ENCODE data around the gene TBRG4. TPM values are rescaled to one million over a fixed set of nuclear protein-coding genes. Genes with fewer than 3 reads are reported as not detected.

The TBRG4 gene
- total RNA-seq, 6 experiments from 2014 or later: 53.8 to 68.1 (median 61.2) TPM

DNA sequence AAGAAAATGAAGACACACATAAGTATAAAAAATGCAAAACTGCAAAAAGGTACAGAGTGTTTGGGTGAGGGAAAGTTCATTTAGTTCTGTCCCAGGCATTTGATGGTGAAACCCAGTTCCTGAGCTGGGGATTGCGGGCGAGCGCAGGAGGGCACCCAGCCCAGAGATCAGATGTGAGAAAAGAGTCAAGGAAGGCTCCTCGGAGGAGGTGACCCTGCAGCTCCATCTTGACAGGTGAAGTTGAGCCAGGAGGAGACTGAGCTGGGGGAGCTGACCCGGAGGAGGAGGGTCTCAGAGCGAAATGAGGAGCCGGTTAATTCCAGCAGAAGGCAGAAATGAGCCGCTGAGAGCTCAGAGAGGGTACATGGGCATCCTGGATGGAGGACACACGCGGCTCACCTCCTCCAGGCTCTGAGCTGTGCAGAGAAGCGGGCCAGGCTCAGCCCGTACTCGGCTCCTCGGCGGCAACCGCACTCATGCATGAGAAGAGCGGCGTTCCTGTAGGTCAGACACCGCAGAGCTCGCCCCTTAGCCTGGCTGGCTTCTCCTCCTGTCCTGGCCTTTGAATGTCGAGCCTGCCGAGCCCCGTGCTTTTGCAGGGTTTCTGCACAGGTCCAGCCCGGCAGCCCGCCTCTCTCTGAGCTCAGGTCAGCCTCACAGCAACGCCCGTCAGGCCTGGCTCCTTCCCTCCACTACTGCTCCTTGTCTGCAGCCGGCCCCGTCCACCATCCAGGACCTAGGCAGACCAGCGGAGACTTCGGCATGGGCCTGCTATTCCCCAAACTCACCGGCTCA, 36.6 kb upstream of the TBRG4 start:
- Mint-ChIP-seq H3K4me1 (ENCODE audit: low read depth) (peaks cover 8% of the 10 kb centered on the region), H3K27me3 (ENCODE audit: insufficient read depth) (peaks cover 48% of the 10 kb centered on the region), H3K9me3 (no peaks in the 10 kb centered on the region), H3K4me3 (no peak overlapping the region), H3K27ac (no peak overlapping the region), H3K36me3 (ENCODE audit: low read depth) (no peaks in the 10 kb centered on the region)
- DNase-seq: no peak
- TF ChIP-seq, protein P1, sequence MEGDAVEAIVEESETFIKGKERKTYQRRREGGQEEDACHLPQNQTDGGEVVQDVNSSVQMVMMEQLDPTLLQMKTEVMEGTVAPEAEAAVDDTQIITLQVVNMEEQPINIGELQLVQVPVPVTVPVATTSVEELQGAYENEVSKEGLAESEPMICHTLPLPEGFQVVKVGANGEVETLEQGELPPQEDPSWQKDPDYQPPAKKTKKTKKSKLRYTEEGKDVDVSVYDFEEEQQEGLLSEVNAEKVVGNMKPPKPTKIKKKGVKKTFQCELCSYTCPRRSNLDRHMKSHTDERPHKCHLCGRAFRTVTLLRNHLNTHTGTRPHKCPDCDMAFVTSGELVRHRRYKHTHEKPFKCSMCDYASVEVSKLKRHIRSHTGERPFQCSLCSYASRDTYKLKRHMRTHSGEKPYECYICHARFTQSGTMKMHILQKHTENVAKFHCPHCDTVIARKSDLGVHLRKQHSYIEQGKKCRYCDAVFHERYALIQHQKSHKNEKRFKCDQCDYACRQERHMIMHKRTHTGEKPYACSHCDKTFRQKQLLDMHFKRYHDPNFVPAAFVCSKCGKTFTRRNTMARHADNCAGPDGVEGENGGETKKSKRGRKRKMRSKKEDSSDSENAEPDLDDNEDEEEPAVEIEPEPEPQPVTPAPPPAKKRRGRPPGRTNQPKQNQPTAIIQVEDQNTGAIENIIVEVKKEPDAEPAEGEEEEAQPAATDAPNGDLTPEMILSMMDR (IDR thresholded peaks at IDR 0.05): no peak

DNA sequence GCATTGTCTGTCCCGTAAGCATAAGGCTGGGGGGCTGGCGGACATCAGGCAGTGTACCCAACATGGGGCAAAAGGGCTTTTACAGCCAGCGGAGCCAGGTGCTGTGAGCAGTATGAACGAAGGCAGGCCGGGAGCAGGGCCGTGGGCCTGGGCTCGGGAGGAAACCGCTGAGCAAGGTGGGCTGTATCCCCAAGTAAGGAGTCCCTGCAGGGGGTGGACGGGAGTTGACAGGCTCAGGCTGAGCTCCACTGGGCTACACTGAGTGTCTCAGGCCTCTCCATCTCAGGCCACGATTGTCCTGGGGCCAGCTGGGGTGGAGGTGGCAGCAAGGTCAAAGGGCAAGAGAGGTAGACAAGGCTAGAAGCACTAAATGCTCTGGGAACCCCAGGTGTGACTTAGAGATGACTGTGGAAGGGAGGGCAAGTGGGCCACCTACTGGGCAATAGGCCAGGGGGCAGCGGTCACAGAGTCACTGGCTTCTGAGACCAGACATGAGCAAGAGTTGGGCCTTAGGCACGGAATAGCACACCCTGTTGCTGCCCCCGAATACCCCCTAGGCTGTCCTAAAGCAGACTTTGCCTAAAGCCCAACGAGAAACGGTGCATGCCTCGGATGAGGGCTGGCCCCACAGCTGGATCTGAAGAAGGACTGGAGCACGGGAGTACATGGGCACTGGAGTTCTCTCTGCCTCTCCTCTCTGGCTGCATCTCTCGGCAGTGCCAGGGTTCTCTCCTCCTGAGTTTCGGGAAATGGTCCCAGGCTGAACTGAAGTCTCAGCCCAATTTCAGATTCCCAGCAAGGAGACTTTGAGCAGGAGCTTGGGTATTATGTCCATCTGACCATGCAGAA, 35.3 kb upstream of the TBRG4 start:
- DNase-seq: no peak
- H3K4me3 Mint-ChIP-seq: no peak overlapping the region
- H3K4me1 Mint-ChIP-seq (ENCODE audit: low read depth): peaks cover 8% of the 10 kb centered on the region
- TF ChIP-seq, protein P1 (IDR thresholded peaks at IDR 0.05): no peak
- no peaks in the 10 kb centered on the region for H3K36me3 Mint-ChIP-seq (ENCODE audit: low read depth)
- no peak overlapping the region for H3K27ac Mint-ChIP-seq
- peaks cover 40% of the 10 kb centered on the region for H3K27me3 Mint-ChIP-seq (ENCODE audit: insufficient read depth)
- no peaks in the 10 kb centered on the region for H3K9me3 Mint-ChIP-seq

DNA sequence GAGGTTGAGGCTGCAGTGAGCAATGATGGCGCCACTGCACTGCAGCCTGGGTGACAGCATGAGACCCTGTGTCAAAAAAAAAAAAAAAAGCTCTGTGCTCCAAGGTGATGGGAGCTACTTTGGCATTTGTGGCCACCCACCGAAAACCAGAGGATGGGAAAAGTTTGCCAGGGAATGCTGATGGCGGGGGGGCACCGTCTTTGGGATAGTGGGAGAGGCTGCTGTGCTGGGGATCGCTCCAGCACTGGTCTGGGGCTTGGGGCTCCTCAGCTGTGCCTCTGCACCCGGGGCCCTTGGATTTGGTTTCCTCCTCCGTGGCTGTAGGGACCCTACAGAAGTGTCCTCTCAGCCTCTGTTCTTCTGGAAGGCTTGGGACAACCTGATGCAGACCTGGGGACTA, 34.4 kb upstream of the TBRG4 start:
- TF ChIP-seq, protein P1 (IDR thresholded peaks at IDR 0.05): no peak
- H3K9me3 Mint-ChIP-seq: no peaks in the 10 kb centered on the region
- no peak overlapping the region for H3K27ac Mint-ChIP-seq
- no peak overlapping the region for H3K4me3 Mint-ChIP-seq
- peaks cover 8% of the 10 kb centered on the region for H3K4me1 Mint-ChIP-seq (ENCODE audit: low read depth)
- peaks cover 36% of the 10 kb centered on the region for H3K27me3 Mint-ChIP-seq (ENCODE audit: insufficient read depth)
- no peak for DNase-seq
- H3K36me3 Mint-ChIP-seq (ENCODE audit: low read depth): no peaks in the 10 kb centered on the region

DNA sequence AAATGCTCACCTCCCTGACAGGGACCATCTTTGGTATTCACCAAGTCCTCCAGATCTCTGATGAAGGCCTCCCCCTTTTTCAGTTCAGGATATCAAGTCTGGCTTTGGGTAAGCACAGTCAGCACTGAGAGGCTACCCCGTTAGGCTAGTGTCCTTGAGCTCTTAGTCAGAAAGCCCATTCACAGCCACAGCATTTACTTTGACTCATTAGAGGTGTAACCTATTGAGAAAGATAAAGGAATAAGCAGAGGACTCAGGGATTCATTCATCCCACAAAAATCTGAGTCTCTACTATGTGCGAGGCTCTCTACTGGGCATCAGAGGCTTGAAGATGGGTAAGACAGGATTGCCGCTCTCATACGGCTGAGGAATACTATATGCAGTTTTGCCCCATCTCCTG, 32.1 kb upstream of the TBRG4 start:
- H3K27me3 Mint-ChIP-seq (ENCODE audit: insufficient read depth): peaks cover 28% of the 10 kb centered on the region

DNA sequence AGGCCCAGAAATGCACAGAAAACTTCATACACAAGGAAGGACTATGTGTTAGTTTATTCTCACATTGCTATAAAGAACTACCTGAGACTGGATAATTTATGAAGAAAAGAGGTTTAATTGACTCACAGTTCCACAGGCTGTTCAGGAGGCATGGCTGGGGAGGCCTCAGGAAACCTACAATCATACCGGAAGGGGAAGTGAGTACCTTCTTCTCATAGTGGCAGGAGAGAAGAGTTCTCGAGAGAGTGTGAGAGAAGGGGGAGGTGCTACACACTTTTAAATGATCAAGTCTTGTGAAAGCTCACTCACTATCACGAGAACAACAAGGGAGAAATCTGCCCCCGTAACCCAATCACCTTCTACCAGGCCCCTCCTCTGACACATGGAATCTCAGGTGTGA, 29.3 kb upstream of the TBRG4 start:
- Mint-ChIP-seq H3K9me3 (no peaks in the 10 kb centered on the region), H3K4me3 (no peak overlapping the region), H3K36me3 (ENCODE audit: low read depth) (no peaks in the 10 kb centered on the region), H3K27me3 (ENCODE audit: insufficient read depth) (peaks cover 14% of the 10 kb centered on the region), H3K27ac (no peak overlapping the region), H3K4me1 (ENCODE audit: low read depth) (peaks cover 14% of the 10 kb centered on the region)
- TF ChIP-seq, protein P1 (IDR thresholded peaks at IDR 0.05): no peak
- DNase-seq: no peak

More for the DNA sequence above, 32.1 kb upstream of the TBRG4 start:
- Mint-ChIP-seq H3K36me3 (ENCODE audit: low read depth) (no peaks in the 10 kb centered on the region), H3K4me3 (no peak overlapping the region), H3K9me3 (no peaks in the 10 kb centered on the region), H3K27ac (no peak overlapping the region), H3K4me1 (ENCODE audit: low read depth) (peaks cover 14% of the 10 kb centered on the region)
- peak; percentile 54 for DNase-seq
- TF ChIP-seq, protein P1 (IDR thresholded peaks at IDR 0.05): no peak
